Heart left ventricle (tissue), 16 donors: ENCODE data around the gene APH1B. TPM values are rescaled to one million over a fixed set of nuclear protein-coding genes. Genes with fewer than 3 reads are reported as not detected.

Source experiments
- ATAC-seq, 4 donors: fragments of 200-7000 bp; cut with Tn5 transposase; one replicate each; pipeline ENCODE4 v1.9.1; 2020 to 2022; ENCODE audit warnings: moderate library complexity in 4 of 4, mild to moderate bottlenecking in 3 of 4, moderate number of reproducible peaks in 1 of 4
- DNase-seq, 5 donors: peaks; one replicate each; pipeline ENCODE4 v3.0.0-alpha.2; 2020
- H3K27ac ChIP-seq, 12 donors: fragments of 200-600 bp; sonication (generic) in 4 of 12; one replicate each; pipeline versions ENCODE4 v1.5.0 to v1.8.0; 2016 to 2022; ENCODE audit warnings: mild to moderate bottlenecking in 2 of 12
- H3K27me3 ChIP-seq, 9 donors: fragments of 200-600 bp; sonication (generic) in 2 of 9; one replicate each; pipeline versions ENCODE4 v1.5.1 to v1.8.0; 2016 to 2022; ENCODE audit warnings: mild to moderate bottlenecking in 3 of 9
- H3K36me3 ChIP-seq, 9 donors: fragments of 200-600 bp; sonication (generic) in 2 of 9; one replicate each; pipeline versions ENCODE4 v1.5.0 to v1.8.0; 2018 to 2022; ENCODE audit warnings: mild to moderate bottlenecking in 2 of 9
- H3K4me1 ChIP-seq, 12 donors: fragments of 200-600 bp; sonication (generic) in 4 of 12; one replicate each; pipeline versions ENCODE4 v1.5.0 to v1.8.0; 2016 to 2022; ENCODE audit warnings: mild to moderate bottlenecking in 3 of 12
- H3K4me3 ChIP-seq, 12 donors: fragments of 200-600 bp; sonication (generic) in 4 of 12; one replicate each; pipeline versions ENCODE4 v1.5.0 to v1.8.0; 2017 to 2022; ENCODE audit warnings: mild to moderate bottlenecking in 9 of 12, moderate library complexity in 4 of 12
- H3K9me3 ChIP-seq, 12 donors: fragments of 200-600 bp; sonication (generic) in 4 of 12; one replicate each; pipeline versions ENCODE4 v1.5.0 to v1.8.0; 2016 to 2022; ENCODE audit warnings: mild to moderate bottlenecking in 1 of 12
- CTCF ChIP-seq, 12 donors: fragments of 200-600 bp; sonication (generic) in 4 of 12; IDR thresholded peaks; one replicate each; pipeline versions ENCODE4 v1.5.0 to v1.8.0; 2018 to 2022; ENCODE audit warnings: antibody characterized with exemption in 12 of 12, mild to moderate bottlenecking in 5 of 12
- POLR2A ChIP-seq, 2 donors: fragments of 450-650 bp; IDR thresholded peaks; one replicate each; pipeline ENCODE4 v1.6.1; 2017; ENCODE audit warnings: antibody characterized with exemption in 2 of 2, mild to moderate bottlenecking in 2 of 2, moderate library complexity in 2 of 2
- WGBS, 4 donors: extraction: QIAGEN DNeasy Blood & Tissue Kit in 2 of 4; methylation state at CpG; one replicate each; pipeline versions ENCODE4 v1.1.5 to v1.1.7; 2013 to 2018; 5-methylcytosine and 5-hydroxymethylcytosine counted together
- intact Hi-C, 10 donors: fragments of 100-400 bp; cut with DNase I; formaldehyde crosslinking; loops; one replicate each; pipeline versions ENCODE4 v1.11.1 to v1.14.2; 2022
- polyA plus RNA-seq, 2 donors: library from polyadenylated mRNA; stranded (reverse); fragments of 200-250 nt; gene quantifications; one replicate each; pipeline ENCODE4 v1.2.3, GENCODE V29; 2013
- total RNA-seq, 9 donors: library from RNA; depleted of rRNA in 2 of 9; stranded (reverse); fragments of >200 nt in 2 of 9; fragmentation: NEBNext Ultra II Directional in 3 of 9; extraction: Animal tissue kit (Norgen Biotek cat#: 25700) in 3 of 9; gene quantifications; one replicate each; pipeline versions ENCODE4 v1.1.0 to v1.2.4, GENCODE V29; 2016 to 2023
- donor health status: ischemic (EF 13 %, LVEDD 7.1; RV severe dilation, severe dysfunction).
- donor health status: healthy with polysubstance abuse.
- donor health status: DM: no; HTN: yes; CAD: no.
- donor health status: DM: no; HTN: no; CAD: no.
- donor health status: ischemic (EF 25% LVEDD 6.9; RV normal size, moderate dysfunction).
- donor health status: ischemic (EF 25% LVEDD 5.7; RV mildly dilated, moderate dysfunction).
- donor health status: healthy.
- donor health status: DM: yes; HTN: yes; CAD: no.
- donor health status: ischemic (EF 35%, LVEDD 5.7; RV mildly dilated, moderate dysfunction).
- donor health status: nonischemic (EF 11% LVEDD 7.7; RV severe dilation, severe dysfunction).
- donor health status: DM: yes; HTN: yes; CAD: no.
- donor health status: PGD.
- donor health status: ischemic (EF 29% LVEDD 5.4; RV normal size, mild dysfunction).
- donor health status: nonischemic (EF 23%, LVEDD 6.1; RV moderate dilation, normal function).

APH1B gene
- total and polyA plus RNA-seq, 11 donors: 1.9 to 17.6 (median 5.7) TPM

- ATAC-seq (no peak), DNase-seq (no peak)
- Histone ChIP-seq H3K4me3 (no peak overlapping the region), H3K4me1 (peaks cover 2 to 82% (median 23%) of the 10 kb centered on the region in 12 donors), H3K36me3 (no peaks in the 10 kb centered on the region), H3K9me3 (no peaks in the 10 kb centered on the region), H3K27ac (peak overlapping the region in 1 of 12 donors; percentile 85), H3K27me3 (no peaks in the 10 kb centered on the region)
- intact Hi-C loops: loop anchor here in 2 of 10 donors (5.0 kb wide), 1 partner anchor 39 kb away; no protein-coding TSS in a partner anchor
- whole genome bisulfite sequencing, 4 donors: 68 to 72% (median 72%) methylated on average over 1 of the region's 1 CpG
- TF ChIP-seq POLR2A (IDR thresholded peaks at IDR 0.05): no peak
- TF ChIP-seq CTCF (IDR thresholded peaks at IDR 0.05): no peak
These were observed 45.7 kb upstream of the APH1B start for GRCh38 chr15:63231706-63232105.

- Histone ChIP-seq H3K27ac (peak overlapping the region in 1 of 12 donors; percentile 85), H3K27me3 (no peaks in the 10 kb centered on the region), H3K4me1 (peaks cover 2 to 82% (median 22%) of the 10 kb centered on the region in 12 donors), H3K36me3 (no peaks in the 10 kb centered on the region), H3K4me3 (no peak overlapping the region), H3K9me3 (no peaks in the 10 kb centered on the region)
- WGBS, 4 donors: 74 to 78% (median 75%) methylated on average over 4 of the region's 4 CpGs
- no peak for DNase-seq
- ATAC-seq: no peak
- intact Hi-C loops: loop anchor here in 2 of 10 donors (5.0 kb wide), 1 partner anchor 40 kb away; no protein-coding TSS in a partner anchor
- no peak for TF ChIP-seq POLR2A (IDR thresholded peaks at IDR 0.05)
- no peak for TF ChIP-seq CTCF (IDR thresholded peaks at IDR 0.05)
These were observed 45.0 kb upstream of the APH1B start for GRCh38 chr15:63232405-63232804.

GRCh38 chr15:63232943-63233342 lies 44.5 kb upstream of the APH1B start:
- WGBS, 4 donors: 97 to 98% (median 98%) methylated on average over 5 of the region's 5 CpGs
- H3K9me3 ChIP-seq: peaks cover 0 to 1% (median 0%) of the 10 kb centered on the region in 12 donors
- ATAC-seq (no peak), DNase-seq (no peak)
- H3K27me3 ChIP-seq: no peaks in the 10 kb centered on the region
- no peak overlapping the region for H3K4me3 ChIP-seq
- H3K4me1 ChIP-seq: peaks cover 2 to 82% (median 22%) of the 10 kb centered on the region in 12 donors
- no peak for TF ChIP-seq POLR2A (IDR thresholded peaks at IDR 0.05)
- no peak for TF ChIP-seq CTCF (IDR thresholded peaks at IDR 0.05)
- peak overlapping the region in 3 of 12 donors; percentile 52 to 85 (median 71) for H3K27ac ChIP-seq
- intact Hi-C loops: loop anchor here in 2 of 10 donors (5.0 kb wide), 1 partner anchor 41 kb away; no protein-coding TSS in a partner anchor
- H3K36me3 ChIP-seq: no peaks in the 10 kb centered on the region

- Histone ChIP-seq H3K27ac (peak overlapping the region; percentile 15 to 85 (median 58)), H3K27me3 (no peaks in the 10 kb centered on the region), H3K4me1 (peaks cover 2 to 84% (median 29%) of the 10 kb centered on the region in 12 donors), H3K4me3 (peak overlapping the region in 2 of 12 donors; percentile 8 to 20), H3K9me3 (peaks cover 0 to 3% (median 0%) of the 10 kb centered on the region in 12 donors), H3K36me3 (no peaks in the 10 kb centered on the region)
- intact Hi-C loops: loop anchor here in 2 of 10 donors (5.0 kb wide), 1 partner anchor 42 kb away; no protein-coding TSS in a partner anchor
- ATAC-seq (peak in 3 of 4 donors; percentile 53 to 71 (median 55)), DNase-seq (no peak)
- TF ChIP-seq CTCF (IDR thresholded peaks at IDR 0.05) (no peak), POLR2A (IDR thresholded peaks at IDR 0.05) (no peak)
- WGBS, 4 donors: 49 to 66% (median 53%) methylated on average over 5 of the region's 5 CpGs
These were observed 43.6 kb upstream of the APH1B start for GRCh38 chr15:63233667-63234423.
